Liver (tissue), 9 donors: ENCODE data around the gene C2orf80. TPM values are rescaled to one million over a fixed set of nuclear protein-coding genes. Genes with fewer than 3 reads are reported as not detected.

Experiments used
- DNase-seq: peaks from one replicate; pipeline ENCODE4 v3.0.0-alpha.2; 2017; ENCODE audit warnings: low spot score
- H3K27ac ChIP-seq, 2 donors: one replicate each; pipeline ENCODE4 v1.7.0; 2013; ENCODE audit warnings: inconsistent platforms in 2 of 2, low read length in 2 of 2, control low read depth in 1 of 2, low read depth in 1 of 2, mild to moderate bottlenecking in 1 of 2
- H3K27me3 ChIP-seq, 4 donors: one replicate each; pipeline versions ENCODE4 v1.6.1 to v1.7.0; 2013; ENCODE audit warnings: low read length in 3 of 4, inconsistent platforms in 1 of 4, mild to moderate bottlenecking in 1 of 4, moderate library complexity in 1 of 4; ENCODE audit not compliant: control insufficient read depth in 4 of 4, insufficient read depth in 4 of 4
- H3K36me3 ChIP-seq, 4 donors: one replicate each; pipeline versions ENCODE4 v1.6.1 to v1.7.0; 2013; ENCODE audit warnings: low read length in 3 of 4, mild to moderate bottlenecking in 3 of 4, low read depth in 1 of 4, moderate library complexity in 1 of 4; ENCODE audit not compliant: control insufficient read depth in 4 of 4, insufficient read depth in 3 of 4
- H3K4me1 ChIP-seq, 4 donors: one replicate each; pipeline versions ENCODE4 v1.6.1 to v1.7.0; 2013; ENCODE audit warnings: low read length in 3 of 4, mild to moderate bottlenecking in 3 of 4, moderate library complexity in 1 of 4; ENCODE audit not compliant: control insufficient read depth in 4 of 4, insufficient read depth in 4 of 4
- H3K4me3 ChIP-seq, 3 donors: one replicate each; pipeline versions ENCODE4 v1.6.1 to v1.7.0; 2013; ENCODE audit warnings: low read length in 3 of 3, control low read depth in 1 of 3, low read depth in 1 of 3, mild to moderate bottlenecking in 1 of 3
- H3K9ac ChIP-seq, 2 donors: one replicate each; pipeline ENCODE4 v1.7.0; 2013; ENCODE audit warnings: low read length in 2 of 2, mild to moderate bottlenecking in 2 of 2, moderate library complexity in 2 of 2, control low read depth in 1 of 2, low read depth in 1 of 2
- H3K9me3 ChIP-seq, 4 donors: one replicate each; pipeline versions ENCODE4 v1.6.1 to v1.7.0; 2013; ENCODE audit warnings: low read length in 3 of 4; ENCODE audit not compliant: control insufficient read depth in 4 of 4
- ATF3 ChIP-seq: IDR thresholded peaks from 2 replicates; pipeline ENCODE4 v1.6.1; 2016; ENCODE audit warnings: antibody characterized with exemption
- CTCF ChIP-seq: fragments of 150-350 bp; IDR thresholded peaks from 2 replicates; pipeline ENCODE4 v1.5.1; 2017; ENCODE audit warnings: improper control_type of control experiment, low read depth, low read length; ENCODE audit not compliant: missing input control
- EGR1 ChIP-seq, 2 donors: IDR thresholded peaks; 2 replicates each; pipeline ENCODE4 v1.6.1; 2016 to 2018; ENCODE audit warnings: antibody characterized with exemption in 2 of 2, low read depth in 2 of 2
- FOXA1 ChIP-seq: IDR thresholded peaks from 2 replicates; pipeline ENCODE4 v1.6.1; 2016; ENCODE audit warnings: antibody characterized with exemption
- FOXA2 ChIP-seq: IDR thresholded peaks from 2 replicates; pipeline ENCODE4 v1.6.1; 2016; ENCODE audit warnings: antibody characterized with exemption
- GABPA ChIP-seq, 2 donors: IDR thresholded peaks in 1 of 2; conservative IDR thresholded peaks in 1 of 2; 2 replicates each; pipeline ENCODE4 v1.6.1; 2016; ENCODE audit warnings: antibody characterized with exemption in 2 of 2, mild to moderate bottlenecking in 1 of 2, moderate library complexity in 1 of 2
- HNF4A ChIP-seq, 2 donors: conservative IDR thresholded peaks; 2 replicates each; pipeline ENCODE4 v1.6.1; 2016; ENCODE audit warnings: antibody characterized with exemption in 2 of 2, mild to moderate bottlenecking in 2 of 2
- HNF4G ChIP-seq: IDR thresholded peaks from 2 replicates; pipeline ENCODE4 v1.6.1; 2016; ENCODE audit warnings: antibody characterized with exemption
- JUND ChIP-seq, 2 donors: IDR thresholded peaks; 2 replicates each; pipeline ENCODE4 v1.6.1; 2016; ENCODE audit warnings: antibody characterized with exemption in 2 of 2
- MAX ChIP-seq: IDR thresholded peaks from 2 replicates; pipeline ENCODE4 v1.6.1; 2016; ENCODE audit warnings: antibody characterized with exemption
- NR2F2 ChIP-seq: IDR thresholded peaks from 2 replicates; pipeline ENCODE4 v1.6.1; 2016; ENCODE audit warnings: antibody characterized with exemption
- RAD21 ChIP-seq, 2 donors: IDR thresholded peaks; 2 replicates each; pipeline ENCODE4 v1.6.1; 2016; ENCODE audit warnings: antibody characterized with exemption in 2 of 2, mild to moderate bottlenecking in 2 of 2
- REST ChIP-seq: IDR thresholded peaks from 2 replicates; pipeline ENCODE4 v1.6.1; 2016; ENCODE audit warnings: antibody characterized with exemption, mild to moderate bottlenecking
- RXRA ChIP-seq, 2 donors: IDR thresholded peaks; 2 replicates each; pipeline ENCODE4 v1.6.1; 2017 to 2018; ENCODE audit warnings: antibody characterized with exemption in 2 of 2, mild to moderate bottlenecking in 1 of 2
- SP1 ChIP-seq: IDR thresholded peaks from 2 replicates; pipeline ENCODE4 v1.6.1; 2018; ENCODE audit warnings: antibody characterized with exemption, mild to moderate bottlenecking
- TAF1 ChIP-seq: conservative IDR thresholded peaks from 2 replicates; pipeline ENCODE4 v1.6.1; 2016; ENCODE audit warnings: antibody characterized with exemption, mild to moderate bottlenecking
- YY1 ChIP-seq: IDR thresholded peaks from 2 replicates; pipeline ENCODE4 v1.6.1; 2016; ENCODE audit warnings: antibody characterized with exemption, mild to moderate bottlenecking
- ZBTB33 ChIP-seq: IDR thresholded peaks from 2 replicates; pipeline ENCODE4 v1.6.1; 2016; ENCODE audit warnings: antibody characterized with exemption
- WGBS: extraction: QIAGEN DNeasy Blood & Tissue Kit; methylation state at CpG from one replicate; pipeline ENCODE4 v1.1.7; 2013; 5-methylcytosine and 5-hydroxymethylcytosine counted together
- polyA plus RNA-seq, 2 donors: library from polyadenylated mRNA; stranded (reverse) in 1 of 2; unstranded in 1 of 2; fragments of 200-250 nt in 1 of 2; fragments of >200 nt in 1 of 2; fragmentation: Nextera tagmentation in 1 of 2; extraction: Ambion mirVana in 1 of 2; gene quantifications; one replicate each; pipeline versions ENCODE4 v1.2.1 to v1.2.3, GENCODE V29; 2013 to 2015
- total RNA-seq, 2 donors: library from RNA; depleted of rRNA; stranded (reverse); fragments of >200 nt; gene quantifications; one replicate each; pipeline ENCODE4 v1.2.3, GENCODE V29; 2014
- donor health status: healthy.
- donor health status: healthy.
- donor health status: healthy.
- donor health status: healthy.
- donor health status: healthy.

The C2orf80 gene
- total and polyA plus RNA-seq, 4 donors = not detected

GRCh38 chr2:208186465-208186864 lies 3.4 kb downstream of the C2orf80 start:
- no peak for DNase-seq
- Histone ChIP-seq H3K27me3 (no peaks in the 10 kb centered on the region), H3K27ac (no peak overlapping the region), H3K9ac (no peak overlapping the region), H3K4me3 (no peak overlapping the region), H3K9me3 (no peaks in the 10 kb centered on the region), H3K36me3 (no peaks in the 10 kb centered on the region), H3K4me1 (peaks cover 0 to 10% (median 7%) of the 10 kb centered on the region in 4 donors)
- TF ChIP-seq SP1 (no peak), FOXA1 (no peak), ZBTB33 (no peak), HNF4A (conservative IDR thresholded peaks at IDR 0.05) (no peak), YY1 (no peak), TAF1 (no peak)
- 82% methylated on average over 5 of the region's 5 CpGs for WGBS

GRCh38 chr2:208183972-208184705 lies 5.7 kb downstream of the C2orf80 start:
- Histone ChIP-seq H3K9ac (no peak overlapping the region), H3K4me3 (peak overlapping the region in 1 of 3 donors; percentile 6), H3K27ac (peak overlapping the region; percentile 29 to 60), H3K27me3 (no peaks in the 10 kb centered on the region), H3K9me3 (no peaks in the 10 kb centered on the region), H3K36me3 (no peaks in the 10 kb centered on the region), H3K4me1 (peaks cover 0 to 10% (median 7%) of the 10 kb centered on the region in 4 donors)
- no peak for DNase-seq
- TF ChIP-seq HNF4A (conservative IDR thresholded peaks at IDR 0.05) (peak; percentile 86 to 89), GABPA (IDR thresholded peaks at IDR 0.05 in 1 of 2, conservative IDR thresholded peaks at IDR 0.05 in 1 of 2) (peak in 1 of 2 donors; percentile 58), RAD21 (IDR thresholded peaks at IDR 0.05) (peak; percentile 4 to 20), CTCF (no peak), ZBTB33 (no peak), JUND (IDR thresholded peaks at IDR 0.05) (peak in 1 of 2 donors; percentile 31), SP1 (peak; percentile 51), ATF3 (peak; percentile 28), NR2F2 (no peak), REST (no peak), YY1 (no peak), TAF1 (no peak), EGR1 (IDR thresholded peaks at IDR 0.05; ENCODE audit: low read depth in 2 of 2) (no peak), FOXA1 (no peak), FOXA2 (peak; percentile 44), HNF4G (peak; percentile 41), MAX (no peak), RXRA (IDR thresholded peaks at IDR 0.05) (peak; percentile 27 to 52)
- 32% methylated on average over 12 of the region's 12 CpGs for WGBS
